ENCODE results near the gene ERGIC1.
"Not testable (repeated sequence)": the region's sequence is repeated elsewhere in the genome, so short reads cannot be mapped to it uniquely, and the experiment has no call there.

Gene ERGIC1

DNA sequence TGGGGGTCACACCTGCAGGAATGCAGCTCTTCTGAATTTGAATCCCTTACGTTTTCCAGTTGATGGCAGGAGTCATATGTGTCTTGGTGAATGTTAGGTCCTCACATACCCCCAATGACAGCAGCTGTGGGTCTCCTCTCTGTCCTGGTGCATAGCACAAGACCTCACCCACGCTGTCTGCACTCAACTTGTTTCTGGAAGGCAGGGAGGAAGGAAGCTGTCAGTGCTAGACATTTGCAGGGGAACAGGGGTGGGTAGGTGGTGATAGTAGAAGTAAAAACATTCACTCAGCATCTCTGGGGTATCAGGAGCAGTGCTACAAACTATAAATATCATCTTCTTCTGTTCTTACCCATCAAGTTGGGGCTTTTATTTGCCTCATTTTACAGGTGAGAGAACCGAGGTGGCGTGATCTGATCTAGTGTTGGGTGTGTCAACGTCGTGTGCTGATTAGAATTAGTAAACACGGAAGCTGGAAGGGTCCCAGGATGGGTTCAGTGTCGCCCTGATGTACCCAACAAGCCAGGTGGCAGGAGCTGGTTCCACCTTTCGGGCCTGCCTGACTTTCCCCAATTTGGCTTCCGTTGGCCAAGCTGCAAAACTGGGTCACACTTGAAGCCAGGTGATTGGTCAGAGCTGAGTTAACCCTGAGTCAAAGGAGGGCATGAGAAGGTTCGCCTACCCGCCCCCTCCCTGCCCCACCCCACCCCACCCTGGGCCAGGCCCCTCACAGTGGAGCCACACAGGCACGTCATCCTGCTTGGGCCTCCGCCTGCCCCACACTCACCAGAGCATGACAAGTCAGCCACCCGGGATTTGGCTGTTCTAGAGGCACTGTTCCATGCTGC is 15.8 kb downstream of the ERGIC1 start:
- Histone ChIP-seq H3K9me3 (ENCODE audit: control insufficient read depth, low read length) (no peaks in the 10 kb centered on the region), H3K27ac (ENCODE audit: low read depth, low read length, severe bottlenecking) (no peak overlapping the region)
- WGBS, 2 experiments (ENCODE audit: insufficient coverage in 2 of 2), result 93 to 96% methylated on average over 8 to 11 of the region's 15 CpGs

DNA sequence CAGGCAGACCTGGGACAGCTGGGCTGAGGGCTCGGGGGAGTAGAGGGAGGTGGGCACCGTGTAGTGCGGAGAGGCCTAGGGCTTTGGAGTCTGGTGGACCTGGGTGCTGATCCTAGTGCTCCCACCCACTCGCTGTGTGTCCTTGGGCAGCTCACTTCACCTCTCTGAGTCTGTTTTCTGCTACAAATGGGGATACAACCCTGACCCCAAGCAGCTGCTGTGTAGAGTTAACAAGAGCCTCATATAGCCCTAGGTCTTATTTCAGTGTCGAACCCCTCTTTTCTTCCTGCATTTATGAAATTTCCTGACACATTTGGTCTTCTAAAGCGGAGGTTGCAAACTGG is 16.4 kb downstream of the ERGIC1 start:
- Histone ChIP-seq H3K36me3 (ENCODE audit: control insufficient read depth, insufficient read depth, low read length) (peaks cover 25% of the 10 kb centered on the region), H3K4me3 (ENCODE audit: extremely low read depth, insufficient read depth, low read length, poor library complexity, severe bottlenecking) (no peak overlapping the region), H3K9me3 (ENCODE audit: control insufficient read depth, low read length) (no peaks in the 10 kb centered on the region), H3K4me1 (ENCODE audit: control insufficient read depth, insufficient read depth, low read length, poor library complexity, severe bottlenecking) (peaks cover 9% of the 10 kb centered on the region), H3K27ac (ENCODE audit: low read depth, low read length, severe bottlenecking) (no peak overlapping the region)
- WGBS, 2 experiments (ENCODE audit: insufficient coverage in 2 of 2), result 86 to 91% methylated on average over 5 of the region's 6 CpGs

More for the DNA sequence above, 15.8 kb downstream of the ERGIC1 start:
- Histone ChIP-seq H3K36me3 (ENCODE audit: control insufficient read depth, insufficient read depth, low read length) (peaks cover 24% of the 10 kb centered on the region), H3K4me1 (ENCODE audit: control insufficient read depth, insufficient read depth, low read length, poor library complexity, severe bottlenecking) (peaks cover 9% of the 10 kb centered on the region), H3K4me3 (ENCODE audit: extremely low read depth, insufficient read depth, low read length, poor library complexity, severe bottlenecking) (no peak overlapping the region)

DNA sequence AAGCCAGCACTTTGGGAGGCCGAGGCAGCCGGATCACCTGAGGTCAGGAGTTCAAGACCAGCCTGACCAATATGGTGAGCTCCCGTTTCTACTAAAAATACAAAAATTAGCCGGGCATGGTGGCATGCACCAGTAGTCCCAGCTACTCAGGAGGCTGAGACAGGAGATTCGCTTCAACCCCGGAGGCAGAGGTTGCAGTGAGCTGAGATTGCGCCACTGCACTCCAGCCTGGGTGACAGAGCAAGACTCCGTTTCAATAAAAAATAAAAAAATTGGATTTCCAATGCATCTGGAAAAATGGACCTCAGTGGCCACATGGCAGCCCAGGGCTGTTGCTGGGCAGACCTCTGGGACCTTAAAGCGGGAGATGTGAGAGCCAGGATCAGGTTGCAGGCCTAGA is 17.2 kb downstream of the ERGIC1 start:
- not testable (repeated sequence) for H3K9me3 ChIP-seq (ENCODE audit: control insufficient read depth, low read length); H3K4me3 ChIP-seq (ENCODE audit: extremely low read depth, insufficient read depth, low read length, poor library complexity, severe bottlenecking); H3K4me1 ChIP-seq (ENCODE audit: control insufficient read depth, insufficient read depth, low read length, poor library complexity, severe bottlenecking); H3K27ac ChIP-seq (ENCODE audit: low read depth, low read length, severe bottlenecking)
- H3K36me3 ChIP-seq (ENCODE audit: control insufficient read depth, insufficient read depth, low read length), result peaks cover 25% of the 10 kb centered on the region
- 93 to 100% methylated on average over 6 to 9 of the region's 9 CpGs for WGBS, 2 experiments (ENCODE audit: insufficient coverage in 2 of 2)

DNA sequence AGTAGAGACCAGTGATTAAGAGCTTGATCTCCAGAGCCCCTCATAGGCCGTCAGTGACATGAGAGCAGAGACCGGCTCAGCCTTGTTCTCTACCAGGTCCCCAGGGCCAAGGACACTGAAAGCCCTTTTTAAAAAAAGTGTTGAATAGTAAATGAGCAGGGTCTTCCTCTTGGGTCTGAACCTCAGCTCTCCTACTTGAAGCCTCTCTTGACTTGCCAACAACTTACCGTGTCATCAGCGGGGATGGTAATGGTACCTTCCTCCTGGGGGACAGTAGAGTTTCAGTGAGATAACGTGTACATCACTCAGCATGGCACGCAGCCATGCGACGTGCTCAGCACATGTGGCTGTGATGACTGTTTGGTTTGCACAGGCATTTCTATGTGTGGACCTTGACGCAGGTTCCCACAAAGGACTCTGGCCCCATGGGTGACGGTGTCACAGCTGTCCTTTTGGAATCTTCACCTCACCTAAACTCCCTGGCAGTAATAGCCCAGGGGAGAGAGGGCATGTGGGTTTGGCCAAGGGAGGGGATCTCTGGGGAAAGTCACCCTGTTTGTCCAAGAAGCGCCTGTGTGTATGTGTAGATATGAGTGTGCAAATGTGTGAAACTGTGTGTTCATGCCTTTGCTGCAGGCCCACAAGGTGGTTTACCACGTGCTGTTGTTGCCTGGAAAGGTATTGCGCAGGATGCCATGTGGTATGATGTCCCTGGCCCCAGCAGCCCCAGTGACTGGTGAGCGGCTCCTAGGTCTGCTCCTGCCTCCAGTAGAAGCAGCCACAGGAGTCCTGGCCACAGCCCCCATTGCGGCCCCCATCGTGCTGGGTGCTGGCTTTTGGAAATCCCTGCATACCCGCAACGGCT is 18.7 kb downstream of the ERGIC1 start:
- Histone ChIP-seq H3K4me1 (ENCODE audit: control insufficient read depth, insufficient read depth, low read length, poor library complexity, severe bottlenecking) (peaks cover 9% of the 10 kb centered on the region), H3K9me3 (ENCODE audit: control insufficient read depth, low read length) (no peaks in the 10 kb centered on the region), H3K36me3 (ENCODE audit: control insufficient read depth, insufficient read depth, low read length) (peaks cover 35% of the 10 kb centered on the region), H3K27ac (ENCODE audit: low read depth, low read length, severe bottlenecking) (peak overlapping the region; percentile 64), H3K4me3 (ENCODE audit: extremely low read depth, insufficient read depth, low read length, poor library complexity, severe bottlenecking) (no peak overlapping the region)
- WGBS, 2 experiments (ENCODE audit: insufficient coverage in 2 of 2), result 97 to 98% methylated on average over 12 to 16 of the region's 18 CpGs

DNA sequence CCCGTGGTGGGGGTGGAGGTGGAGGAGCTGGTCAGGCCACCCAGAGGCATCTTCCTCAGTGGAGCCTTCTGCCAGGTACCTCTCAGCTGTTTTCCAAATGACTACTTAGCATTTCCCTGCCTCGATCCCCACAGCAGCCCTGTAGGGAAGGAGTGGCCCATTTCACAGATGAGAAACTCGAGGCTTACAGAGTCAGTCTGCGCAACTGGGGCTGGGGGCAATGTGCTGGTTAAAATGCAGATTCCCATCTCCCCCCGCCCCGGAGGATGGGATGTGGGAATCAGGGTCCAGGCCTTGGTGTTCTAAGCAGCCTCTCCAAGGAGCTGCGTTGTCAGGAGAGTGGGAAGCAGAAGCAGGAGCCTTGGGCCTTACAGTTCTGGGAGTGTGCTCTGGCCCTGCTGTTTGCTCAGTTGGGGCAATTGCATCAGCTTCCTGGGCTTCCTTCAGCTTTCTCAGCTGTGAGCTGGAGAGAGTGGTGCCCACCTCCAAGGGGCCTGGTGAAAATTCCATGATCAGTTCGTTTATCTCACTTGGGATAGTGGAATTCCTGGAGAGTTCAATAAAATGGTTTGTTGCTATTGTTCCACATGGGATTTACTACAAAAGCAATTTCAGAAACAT is 19.4 kb downstream of the ERGIC1 start:
- 97 to 100% methylated on average over 4 to 5 of the region's 8 CpGs for WGBS, 2 experiments (ENCODE audit: insufficient coverage in 2 of 2)
- Histone ChIP-seq H3K9me3 (ENCODE audit: control insufficient read depth, low read length) (no peaks in the 10 kb centered on the region), H3K4me3 (ENCODE audit: extremely low read depth, insufficient read depth, low read length, poor library complexity, severe bottlenecking) (no peak overlapping the region), H3K27ac (ENCODE audit: low read depth, low read length, severe bottlenecking) (peak overlapping the region; percentile 64), H3K4me1 (ENCODE audit: control insufficient read depth, insufficient read depth, low read length, poor library complexity, severe bottlenecking) (peaks cover 14% of the 10 kb centered on the region), H3K36me3 (ENCODE audit: control insufficient read depth, insufficient read depth, low read length) (peaks cover 39% of the 10 kb centered on the region)

DNA sequence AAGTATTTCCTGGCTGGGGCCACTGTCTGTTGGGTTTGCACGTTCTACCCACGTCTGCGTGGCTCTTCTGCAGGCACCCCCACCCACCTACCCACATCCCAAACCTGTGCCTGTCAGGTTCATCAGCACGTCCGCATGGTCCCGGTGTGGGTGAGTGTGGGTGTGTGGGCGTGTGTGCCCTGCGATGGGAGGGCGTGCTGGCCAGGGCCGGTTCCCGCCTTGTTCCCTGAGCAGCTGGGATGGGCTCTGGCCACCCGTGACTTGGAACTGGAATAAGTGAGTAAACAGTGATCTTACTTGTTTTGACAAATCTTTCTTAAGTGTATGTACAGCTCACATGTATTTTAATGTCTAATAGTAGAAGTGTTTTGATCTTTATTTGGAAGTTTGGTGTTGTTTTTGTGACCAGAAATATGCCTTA is 20.4 kb downstream of the ERGIC1 start:
- Histone ChIP-seq H3K4me3 (ENCODE audit: extremely low read depth, insufficient read depth, low read length, poor library complexity, severe bottlenecking) (no peak overlapping the region), H3K4me1 (ENCODE audit: control insufficient read depth, insufficient read depth, low read length, poor library complexity, severe bottlenecking) (peaks cover 24% of the 10 kb centered on the region), H3K27ac (ENCODE audit: low read depth, low read length, severe bottlenecking) (no peak overlapping the region), H3K36me3 (ENCODE audit: control insufficient read depth, insufficient read depth, low read length) (peaks cover 39% of the 10 kb centered on the region), H3K9me3 (ENCODE audit: control insufficient read depth, low read length) (no peaks in the 10 kb centered on the region)
- WGBS, 2 experiments (ENCODE audit: insufficient coverage in 2 of 2), result 100% methylated on average over 3 to 6 of the region's 12 CpGs

DNA sequence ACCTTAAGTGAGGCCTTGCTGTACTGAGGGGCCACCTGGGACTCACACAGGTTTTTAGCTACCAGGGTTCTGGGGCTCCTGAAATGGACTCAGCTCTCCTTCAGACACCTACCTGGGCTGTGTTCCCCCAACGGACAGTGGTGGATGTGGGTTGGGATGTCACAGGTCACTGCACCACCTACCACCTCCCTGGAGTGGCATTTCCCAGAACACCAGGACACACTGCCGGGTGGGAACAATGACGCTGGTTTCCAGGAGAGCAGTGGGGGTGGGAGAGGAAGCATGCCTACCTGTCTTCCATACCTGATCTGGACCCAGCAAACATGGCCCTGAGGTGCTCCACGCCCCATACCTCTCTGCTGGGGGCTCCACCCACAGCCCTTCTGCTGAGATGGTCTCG is 20.9 kb downstream of the ERGIC1 start:
- WGBS, 2 experiments (ENCODE audit: insufficient coverage in 2 of 2), result 96 to 100% methylated on average over 2 to 5 of the region's 5 CpGs
- peak overlapping the region; percentile 23 for H3K27ac ChIP-seq (ENCODE audit: low read depth, low read length, severe bottlenecking)
- no peaks in the 10 kb centered on the region for H3K9me3 ChIP-seq (ENCODE audit: control insufficient read depth, low read length)
- H3K4me1 ChIP-seq (ENCODE audit: control insufficient read depth, insufficient read depth, low read length, poor library complexity, severe bottlenecking), result peaks cover 26% of the 10 kb centered on the region
- H3K36me3 ChIP-seq (ENCODE audit: control insufficient read depth, insufficient read depth, low read length), result peaks cover 39% of the 10 kb centered on the region
- no peak overlapping the region for H3K4me3 ChIP-seq (ENCODE audit: extremely low read depth, insufficient read depth, low read length, poor library complexity, severe bottlenecking)

DNA sequence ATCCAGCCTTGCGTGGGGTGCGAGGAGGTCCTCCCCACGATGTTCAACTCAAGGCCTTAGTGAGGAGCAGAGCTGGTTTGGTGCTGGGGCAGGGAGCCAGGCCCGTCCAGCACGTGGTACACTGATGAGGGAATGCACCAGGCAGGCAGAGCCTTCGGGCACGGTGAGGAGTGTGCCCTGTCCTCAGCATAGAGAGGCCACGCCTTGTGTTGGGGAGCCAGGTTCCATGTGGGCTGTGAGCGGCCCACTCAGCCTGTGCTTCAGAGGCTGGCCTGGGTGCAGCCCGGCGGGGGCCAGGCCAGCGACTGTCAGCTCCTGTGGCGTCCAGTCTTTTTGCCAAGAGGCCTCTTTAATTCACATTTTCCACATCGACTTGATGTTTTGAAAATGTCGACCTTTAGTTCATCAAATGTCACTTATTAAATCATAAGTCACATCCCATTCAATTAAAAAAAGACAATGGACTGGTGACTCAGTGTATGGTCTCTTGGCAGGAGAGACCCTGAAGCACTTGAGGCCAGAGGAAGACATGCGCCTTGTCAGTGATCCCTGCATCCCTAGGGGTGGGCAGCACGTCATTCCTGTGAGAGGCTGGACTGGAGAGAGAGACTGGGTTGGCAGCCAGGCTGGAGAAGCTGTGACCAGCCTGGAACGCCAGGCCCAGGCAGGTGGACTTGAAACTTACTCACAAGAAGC is 21.7 kb downstream of the ERGIC1 start:
- Histone ChIP-seq H3K36me3 (ENCODE audit: control insufficient read depth, insufficient read depth, low read length) (peaks cover 40% of the 10 kb centered on the region), H3K27ac (ENCODE audit: low read depth, low read length, severe bottlenecking) (no peak overlapping the region), H3K4me3 (ENCODE audit: extremely low read depth, insufficient read depth, low read length, poor library complexity, severe bottlenecking) (no peak overlapping the region), H3K9me3 (ENCODE audit: control insufficient read depth, low read length) (no peaks in the 10 kb centered on the region), H3K4me1 (ENCODE audit: control insufficient read depth, insufficient read depth, low read length, poor library complexity, severe bottlenecking) (peaks cover 26% of the 10 kb centered on the region)
- WGBS, 2 experiments (ENCODE audit: insufficient coverage in 2 of 2), result 94% methylated on average over 12 to 18 of the region's 18 CpGs

DNA sequence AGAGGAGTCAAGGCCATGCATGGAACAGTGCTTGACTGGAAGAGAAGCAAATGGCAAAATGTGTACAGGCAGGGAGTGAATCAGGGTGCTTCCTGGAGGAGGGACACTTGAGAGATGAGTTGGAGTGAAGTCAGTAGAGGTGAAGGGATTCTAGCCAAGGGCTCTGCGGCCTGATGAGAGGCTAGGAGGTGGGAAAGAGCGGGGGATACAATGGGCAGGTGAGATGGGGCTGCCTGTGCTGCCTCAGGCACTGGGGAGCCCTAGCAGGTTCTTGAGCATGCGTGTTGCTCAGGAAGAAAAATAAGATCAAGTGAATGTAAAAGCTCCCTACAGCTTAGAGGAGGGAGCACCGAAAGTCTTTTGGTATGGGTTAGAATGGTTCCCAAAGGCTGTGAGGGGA is 22.3 kb downstream of the ERGIC1 start:
- no peak overlapping the region for H3K27ac ChIP-seq (ENCODE audit: low read depth, low read length, severe bottlenecking)
- no peaks in the 10 kb centered on the region for H3K9me3 ChIP-seq (ENCODE audit: control insufficient read depth, low read length)
- 92 to 98% methylated on average over 4 of the region's 4 CpGs for WGBS, 2 experiments (ENCODE audit: insufficient coverage in 2 of 2)
- H3K36me3 ChIP-seq (ENCODE audit: control insufficient read depth, insufficient read depth, low read length), result peaks cover 40% of the 10 kb centered on the region
- H3K4me1 ChIP-seq (ENCODE audit: control insufficient read depth, insufficient read depth, low read length, poor library complexity, severe bottlenecking), result peaks cover 26% of the 10 kb centered on the region
- H3K4me3 ChIP-seq (ENCODE audit: extremely low read depth, insufficient read depth, low read length, poor library complexity, severe bottlenecking), result no peak overlapping the region

DNA sequence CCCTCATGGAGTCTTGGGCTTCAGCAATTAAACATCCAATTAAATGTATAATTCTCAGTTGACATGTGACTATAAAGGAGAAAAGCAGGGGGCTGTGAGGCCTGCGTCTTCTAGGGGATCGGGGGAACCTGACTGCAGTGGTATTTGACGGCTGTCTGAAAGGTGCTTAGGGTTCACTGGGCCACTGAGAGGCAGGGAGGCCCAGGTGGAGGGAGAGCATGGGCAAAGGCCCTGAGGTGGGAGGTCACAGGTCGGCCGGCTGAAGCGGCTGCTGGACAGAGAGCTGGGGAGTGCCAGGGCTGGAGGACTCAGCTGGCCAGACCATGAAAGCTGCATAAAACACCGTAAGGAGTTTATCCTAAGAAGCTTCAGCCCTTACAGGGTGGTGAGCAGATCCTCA is 23.9 kb downstream of the ERGIC1 start:
- 83 to 87% methylated on average over 7 of the region's 7 CpGs for WGBS, 2 experiments (ENCODE audit: insufficient coverage in 2 of 2)
- Histone ChIP-seq H3K36me3 (ENCODE audit: control insufficient read depth, insufficient read depth, low read length) (peaks cover 40% of the 10 kb centered on the region), H3K4me1 (ENCODE audit: control insufficient read depth, insufficient read depth, low read length, poor library complexity, severe bottlenecking) (peaks cover 32% of the 10 kb centered on the region), H3K27ac (ENCODE audit: low read depth, low read length, severe bottlenecking) (no peak overlapping the region), H3K4me3 (ENCODE audit: extremely low read depth, insufficient read depth, low read length, poor library complexity, severe bottlenecking) (no peak overlapping the region), H3K9me3 (ENCODE audit: control insufficient read depth, low read length) (no peaks in the 10 kb centered on the region)
